Stimulated activated CD4-positive, alpha-beta T cell treated with anti-CD3 and anti-CD28 coated beads, TNF-alpha, amount 100 ng/mL, for 48 hours (primary cell): Measurements from ENCODE around the gene DOCK3.
"Not testable (repeated sequence)": the region's sequence is repeated elsewhere in the genome, so short reads cannot be mapped to it uniquely, and the experiment has no call there.

ENCODE experiments used
- DNase-seq, 3 donors: peaks; one replicate each; pipeline ENCODE4 v3.0.0-alpha.2; 2020; ENCODE audit warnings: low read depth in 3 of 3

Gene DOCK3

DNA sequence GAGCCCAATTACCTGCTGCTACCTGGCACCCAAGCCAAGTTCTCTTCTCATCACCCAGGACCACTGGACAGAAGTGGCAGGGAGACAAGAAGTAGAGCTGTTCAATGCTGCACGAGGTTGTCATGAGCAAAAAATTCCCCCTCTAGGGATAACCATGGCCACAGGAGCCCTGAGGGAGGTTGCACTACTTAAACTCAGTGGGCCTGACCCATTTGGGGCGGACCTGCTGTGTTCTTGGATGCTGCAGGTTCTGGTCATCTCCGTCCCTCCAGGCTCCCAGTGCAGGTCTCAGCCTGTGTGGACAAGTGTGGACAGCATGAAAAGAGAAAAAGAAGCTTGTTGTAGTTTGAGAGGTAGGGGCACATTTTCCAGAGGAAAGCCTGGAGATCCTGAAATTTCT lies 684.3 kb downstream of the DOCK3 start:
- DNase-seq = no peak

DNA sequence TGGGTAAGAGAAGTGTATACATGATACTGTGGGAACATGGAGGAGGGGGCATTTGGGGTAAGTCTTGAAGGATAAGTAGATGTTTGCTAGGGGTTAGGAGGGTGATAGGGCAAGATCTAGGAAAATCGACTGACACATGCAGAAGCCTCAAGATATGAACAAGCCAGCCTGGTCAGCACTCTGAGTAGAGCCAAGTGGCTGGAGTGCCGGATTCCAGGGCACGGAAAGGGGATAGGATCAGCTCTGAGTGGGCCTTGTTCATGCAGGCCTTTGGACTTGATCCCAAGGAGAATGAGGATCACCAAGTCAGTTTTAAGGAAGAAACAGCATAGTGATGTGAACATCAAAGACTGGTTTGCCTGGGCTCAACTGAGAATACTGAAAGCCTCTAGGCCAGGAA lies 686.1 kb downstream of the DOCK3 start:
- DNase-seq = no peak

DNA sequence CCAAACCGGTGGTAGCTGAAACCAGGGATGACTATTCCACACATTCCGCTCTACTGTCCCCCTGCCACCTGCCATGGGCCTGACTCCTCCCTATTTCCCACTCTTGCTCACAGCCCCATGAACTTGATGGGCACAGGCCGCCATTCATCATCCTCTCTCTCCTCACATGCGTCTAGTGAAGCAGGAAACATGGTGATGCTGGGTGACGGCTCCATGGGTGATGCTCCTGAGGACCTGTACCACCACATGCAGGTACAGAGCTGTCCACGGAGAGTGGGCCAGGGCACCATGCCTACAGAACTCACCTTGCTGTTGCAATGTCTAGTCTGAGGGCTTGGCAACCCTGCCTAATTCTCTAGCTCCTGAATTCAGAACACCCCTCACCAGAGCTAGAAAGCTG lies 687.0 kb downstream of the DOCK3 start:
- DNase-seq = no peak

DNA sequence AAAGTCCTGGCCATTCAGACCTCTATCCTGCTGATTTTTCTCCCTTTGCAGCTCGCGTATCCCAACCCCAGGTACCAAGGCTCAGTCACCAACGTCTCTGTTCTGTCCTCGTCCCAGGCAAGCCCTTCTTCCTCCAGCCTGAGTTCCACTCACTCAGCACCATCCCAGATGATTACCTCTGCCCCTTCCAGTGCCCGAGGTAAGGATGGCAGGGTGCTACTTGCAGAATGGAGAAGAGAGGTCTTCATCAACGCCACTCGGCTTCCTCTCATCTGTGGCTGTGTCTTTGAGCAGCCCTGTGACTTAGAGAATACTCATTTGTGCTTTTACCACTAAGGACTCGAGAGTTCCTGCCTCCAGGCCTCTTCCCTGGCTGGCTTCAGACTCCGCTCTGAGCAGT lies 687.7 kb downstream of the DOCK3 start:
- DNase-seq = no peak

DNA sequence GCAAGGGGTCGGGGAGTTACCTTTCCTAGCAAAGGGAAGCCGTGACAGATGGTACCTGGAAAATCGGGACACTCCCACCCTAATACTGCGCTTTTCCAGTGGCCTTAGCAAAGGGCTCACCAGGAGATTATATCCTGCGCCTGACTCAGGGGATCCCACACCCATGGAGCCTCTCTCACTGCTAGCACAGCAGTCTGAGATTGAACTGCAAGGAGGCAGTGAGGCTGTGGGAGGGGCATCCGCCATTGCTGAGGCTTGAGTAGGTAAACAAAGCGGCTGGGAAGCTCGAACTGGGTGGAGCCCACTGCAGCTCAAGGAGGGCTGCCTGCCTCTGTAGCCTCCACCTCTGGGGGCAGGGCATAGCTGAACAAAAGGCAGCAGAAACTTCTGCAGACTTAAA lies 693.5 kb downstream of the DOCK3 start:
- DNase-seq = not testable (repeated sequence)

DNA sequence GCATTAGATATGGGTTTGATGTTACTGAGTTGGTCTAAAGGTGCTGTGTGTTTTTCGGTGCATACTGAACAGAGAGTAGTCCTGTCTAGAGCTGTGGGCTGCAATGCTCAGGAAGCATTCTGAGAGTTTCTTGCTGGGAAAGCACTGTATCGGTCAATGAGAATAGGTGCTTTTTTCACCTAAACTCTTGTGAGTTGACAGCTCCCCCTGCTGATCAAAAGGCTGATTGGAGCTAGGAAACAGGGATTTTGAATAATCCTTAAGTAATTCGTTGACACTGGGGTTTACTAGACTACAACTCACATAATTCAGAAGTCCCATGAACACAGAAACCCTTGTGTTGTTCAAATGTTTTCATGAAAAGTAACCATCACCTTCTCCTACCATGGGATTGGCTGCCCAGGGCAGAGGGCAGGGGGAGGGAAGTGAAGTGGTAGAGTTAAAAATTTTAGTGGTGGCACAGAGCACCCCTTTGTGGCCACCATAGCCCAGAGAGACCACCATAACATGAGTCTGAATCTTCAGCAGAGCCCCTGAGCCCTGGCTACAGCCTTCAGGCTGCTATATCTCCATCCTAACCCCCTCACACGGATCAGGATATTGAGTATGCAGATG lies 697.3 kb downstream of the DOCK3 start:
- peak in 1 of 3 donors; percentile 60 for DNase-seq

DNA sequence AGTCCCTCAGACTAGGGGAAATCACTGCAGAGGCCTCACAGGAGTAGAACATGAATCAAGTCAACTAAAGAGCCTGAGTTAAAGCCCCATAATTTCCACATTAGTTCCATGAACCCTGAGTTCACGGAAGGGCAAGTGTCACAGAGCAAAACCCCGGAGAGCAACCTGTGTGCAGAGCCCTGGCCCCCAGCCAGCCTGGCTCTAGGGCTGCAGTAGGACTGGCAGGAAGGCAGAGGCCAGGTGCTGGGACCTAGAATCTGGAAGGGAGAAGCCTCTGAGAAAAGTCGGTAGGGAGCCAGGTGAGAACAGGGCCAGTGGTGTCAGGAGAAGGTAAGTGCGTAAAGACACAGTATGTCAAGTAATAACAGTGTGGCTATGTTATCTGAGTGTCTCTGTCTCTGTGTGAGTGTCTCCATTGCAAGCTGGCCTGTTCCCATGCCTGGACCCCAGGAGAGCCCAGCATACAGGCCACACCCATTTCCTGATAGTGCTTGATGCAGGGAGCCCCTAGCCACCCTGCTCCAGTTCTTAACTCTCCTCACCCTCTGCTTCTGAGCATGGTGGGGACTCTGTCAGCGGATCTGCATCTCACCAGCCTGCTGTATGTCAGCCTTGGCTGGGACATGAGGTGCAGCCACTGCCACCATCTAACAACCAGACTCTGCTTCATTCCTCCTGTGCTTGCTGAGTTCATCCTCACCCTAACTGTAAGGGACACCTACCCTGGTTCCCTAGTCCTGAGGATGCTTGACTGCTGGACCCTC lies 699.1 kb downstream of the DOCK3 start:
- no peak for DNase-seq

DNA sequence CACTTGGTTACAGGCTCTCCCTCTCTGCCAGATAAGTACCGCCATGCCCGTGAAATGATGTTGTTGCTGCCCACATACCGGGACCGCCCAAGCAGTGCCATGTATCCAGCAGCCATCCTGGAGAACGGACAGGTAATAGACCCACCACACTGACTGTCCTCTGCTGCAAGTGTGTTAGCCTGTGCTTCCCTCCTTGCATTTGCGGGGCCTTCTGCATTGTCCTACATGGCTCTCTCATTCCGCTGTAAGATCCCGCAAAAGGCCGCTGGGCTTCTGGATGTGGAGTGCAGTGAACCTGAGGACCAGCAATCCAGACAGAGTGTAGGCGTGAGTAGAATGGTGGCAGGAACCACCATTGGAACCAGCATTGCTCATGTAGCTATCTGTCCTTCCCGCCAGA lies 699.7 kb downstream of the DOCK3 start:
- no peak for DNase-seq

DNA sequence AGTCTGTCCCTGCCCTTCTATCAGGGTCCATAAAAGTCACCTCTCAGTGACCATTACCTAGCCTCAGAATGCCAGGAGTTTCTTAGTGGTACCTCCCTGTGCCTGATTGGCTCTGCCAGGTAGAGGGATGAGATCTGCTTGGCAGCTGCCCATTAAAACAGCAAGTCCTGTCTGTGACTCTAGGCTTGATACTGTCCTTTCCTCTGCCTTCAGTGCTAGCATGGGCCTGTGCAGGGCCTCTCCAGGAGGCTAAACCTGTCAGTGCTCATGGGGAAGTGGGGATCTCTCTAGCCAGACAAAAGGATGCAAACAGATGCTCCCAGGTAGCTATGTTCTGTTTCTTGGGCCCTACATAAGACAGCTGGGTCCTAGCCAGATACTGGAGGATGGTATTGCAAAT lies 700.4 kb downstream of the DOCK3 start:
- DNase-seq = no peak

DNA sequence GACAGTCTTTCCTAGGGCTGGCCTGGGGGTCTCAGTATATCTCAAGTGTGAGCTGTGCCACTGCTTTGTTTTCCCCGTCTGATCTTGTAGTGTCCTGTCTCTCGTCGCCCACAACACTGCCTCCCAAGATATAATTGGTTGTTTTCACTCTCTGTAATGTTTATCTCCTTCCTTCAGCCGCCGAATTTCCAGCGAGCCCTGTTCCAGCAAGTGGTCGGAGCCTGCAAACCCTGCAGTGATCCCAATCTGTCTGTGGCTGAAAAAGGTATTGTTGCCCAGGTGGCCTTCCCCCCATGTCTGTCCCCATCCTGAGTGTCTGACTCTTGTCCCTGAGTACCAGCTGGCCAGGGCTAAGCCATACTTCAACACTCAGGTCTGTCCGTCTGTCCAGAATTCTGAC lies 700.8 kb downstream of the DOCK3 start:
- no peak for DNase-seq

DNA sequence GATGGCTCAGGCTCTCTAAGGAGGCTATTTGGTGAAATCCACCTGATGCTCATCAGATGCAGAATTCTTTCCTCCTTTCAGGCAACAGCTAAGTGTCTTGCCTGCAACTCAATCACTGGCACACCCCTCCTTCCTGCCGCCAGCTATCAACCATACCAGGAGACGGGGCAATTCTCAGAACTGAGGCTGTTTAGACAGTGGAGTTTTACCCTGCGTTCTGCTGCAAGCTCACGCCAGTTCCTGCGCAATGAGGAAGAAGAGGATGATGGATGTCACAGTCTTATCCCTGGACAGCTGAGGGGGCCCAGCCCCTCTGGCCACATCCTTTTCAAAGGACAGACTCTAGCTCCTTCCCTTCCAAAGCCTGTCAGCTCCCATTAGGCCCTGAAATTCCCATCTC lies 703.3 kb downstream of the DOCK3 start:
- no peak for DNase-seq

DNA sequence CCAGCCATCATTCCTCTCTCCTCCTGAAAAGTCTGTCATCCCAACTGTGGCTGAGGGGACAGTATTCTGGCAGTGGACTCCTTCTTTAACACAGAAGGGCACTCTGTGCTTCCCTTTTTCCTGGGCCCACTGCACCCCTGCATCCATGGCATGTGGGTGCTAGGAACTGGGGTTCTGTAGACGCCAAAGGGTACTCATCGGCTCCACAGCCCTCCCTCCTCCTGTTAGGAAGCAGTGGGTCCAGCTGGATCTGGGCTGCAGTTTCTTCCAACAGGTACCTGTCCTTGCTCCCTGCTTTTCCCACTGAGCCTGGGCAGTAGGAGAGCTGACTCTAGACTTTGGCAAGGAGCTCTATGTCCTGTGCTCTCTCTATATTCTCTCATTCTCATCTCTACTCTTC lies 704.0 kb downstream of the DOCK3 start:
- no peak for DNase-seq

DNA sequence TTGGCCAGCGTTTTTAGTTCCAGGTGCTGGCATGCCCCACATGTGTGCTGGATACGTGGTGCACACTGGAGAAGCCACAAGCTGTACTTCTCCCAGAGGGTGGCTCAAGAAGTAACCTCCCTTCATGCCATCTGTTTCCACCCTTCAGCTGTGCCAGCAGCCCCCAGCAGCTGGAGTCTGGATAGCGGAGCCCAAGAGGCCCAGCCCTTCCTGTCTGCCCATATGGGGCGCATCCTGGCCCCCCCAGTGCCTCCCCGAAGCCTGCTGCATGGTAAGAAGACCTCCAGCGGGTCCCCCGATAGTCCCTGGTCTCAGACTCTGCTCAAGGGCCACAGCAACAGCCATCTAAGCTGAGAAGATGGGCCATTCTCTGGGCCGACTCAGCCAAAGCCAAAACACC lies 704.6 kb downstream of the DOCK3 start:
- no peak for DNase-seq

DNA sequence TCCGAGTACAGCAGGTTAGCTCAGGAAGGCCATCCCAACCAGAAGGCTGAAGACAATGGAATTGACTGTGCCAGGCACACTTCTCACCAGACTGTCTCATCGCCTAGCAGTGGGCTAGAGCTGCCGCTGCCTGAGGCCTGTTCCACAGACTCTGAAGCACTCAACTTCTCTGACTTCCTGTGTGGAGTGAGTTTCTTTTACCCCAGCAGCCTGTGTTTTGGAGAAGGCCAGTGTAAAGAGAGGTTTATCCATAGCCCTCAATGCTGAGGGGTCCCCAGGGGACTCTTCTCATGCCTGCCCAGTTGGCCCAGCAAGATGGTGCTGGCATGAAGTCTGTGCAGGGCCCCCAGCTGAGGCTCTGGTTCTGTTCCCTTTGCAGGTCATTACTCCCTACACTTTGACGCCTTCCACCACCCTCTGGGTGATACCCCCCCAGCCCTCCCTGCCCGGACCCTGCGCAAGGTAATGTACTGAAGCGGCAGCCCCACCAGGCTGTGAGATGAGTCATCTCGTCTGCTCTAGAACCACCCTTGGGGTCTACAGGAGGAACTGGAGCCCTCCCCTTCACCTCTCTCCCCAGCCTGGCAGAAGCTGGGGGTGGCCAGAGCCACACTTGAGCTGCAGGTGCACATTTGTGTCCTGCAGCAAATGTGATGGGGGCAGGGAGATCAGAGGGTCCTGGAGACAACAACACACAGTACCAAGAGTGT lies 705.2 kb downstream of the DOCK3 start:
- DNase-seq = no peak

DNA sequence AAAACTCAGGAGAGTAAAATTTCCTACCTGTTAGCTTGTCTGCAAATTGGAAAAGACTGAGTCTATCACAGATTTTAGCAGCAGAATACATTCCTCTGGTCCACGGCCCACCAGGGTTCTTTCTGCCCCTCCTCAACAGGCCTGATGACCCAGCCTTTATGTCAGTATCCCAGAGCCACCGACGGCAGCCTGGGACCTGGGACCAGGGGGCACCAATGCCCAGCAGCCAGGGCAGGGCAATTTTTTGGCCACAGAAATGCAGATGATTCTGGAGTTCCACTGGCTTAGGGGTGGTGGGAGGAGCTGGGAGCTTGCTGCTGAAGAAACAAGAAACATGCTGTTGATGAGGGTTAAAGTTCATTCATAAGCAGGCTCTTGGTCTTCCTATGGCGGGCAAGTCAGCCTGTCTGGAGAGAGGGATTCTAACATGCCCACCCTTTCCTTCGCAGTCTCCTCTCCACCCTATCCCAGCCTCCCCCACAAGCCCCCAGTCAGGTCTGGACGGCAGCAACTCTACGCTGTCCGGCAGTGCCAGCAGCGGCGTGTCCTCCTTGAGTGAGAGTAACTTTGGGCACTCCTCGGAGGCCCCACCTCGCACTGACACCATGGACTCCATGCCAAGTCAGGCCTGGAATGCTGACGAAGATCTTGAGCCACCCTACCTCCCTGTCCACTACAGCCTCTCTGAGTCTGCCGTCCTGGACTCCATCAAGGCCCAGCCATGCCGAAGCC lies 706.0 kb downstream of the DOCK3 start:
- no peak for DNase-seq

DNA sequence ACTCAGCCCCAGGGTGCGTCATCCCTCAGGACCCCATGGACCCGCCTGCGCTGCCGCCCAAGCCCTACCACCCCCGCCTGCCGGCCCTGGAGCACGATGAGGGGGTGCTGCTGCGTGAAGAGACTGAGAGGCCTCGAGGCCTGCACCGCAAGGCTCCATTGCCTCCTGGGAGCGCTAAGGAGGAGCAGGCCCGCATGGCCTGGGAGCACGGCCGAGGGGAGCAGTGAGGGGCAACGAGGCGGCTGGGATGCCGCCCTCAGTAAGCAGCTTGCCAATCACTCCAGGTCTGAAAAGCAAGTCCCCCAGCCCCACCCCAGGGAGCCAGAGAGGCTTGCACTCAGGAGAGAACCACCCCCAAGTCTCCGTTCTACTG lies 706.6 kb downstream of the DOCK3 start:
- no peak for DNase-seq

DNA sequence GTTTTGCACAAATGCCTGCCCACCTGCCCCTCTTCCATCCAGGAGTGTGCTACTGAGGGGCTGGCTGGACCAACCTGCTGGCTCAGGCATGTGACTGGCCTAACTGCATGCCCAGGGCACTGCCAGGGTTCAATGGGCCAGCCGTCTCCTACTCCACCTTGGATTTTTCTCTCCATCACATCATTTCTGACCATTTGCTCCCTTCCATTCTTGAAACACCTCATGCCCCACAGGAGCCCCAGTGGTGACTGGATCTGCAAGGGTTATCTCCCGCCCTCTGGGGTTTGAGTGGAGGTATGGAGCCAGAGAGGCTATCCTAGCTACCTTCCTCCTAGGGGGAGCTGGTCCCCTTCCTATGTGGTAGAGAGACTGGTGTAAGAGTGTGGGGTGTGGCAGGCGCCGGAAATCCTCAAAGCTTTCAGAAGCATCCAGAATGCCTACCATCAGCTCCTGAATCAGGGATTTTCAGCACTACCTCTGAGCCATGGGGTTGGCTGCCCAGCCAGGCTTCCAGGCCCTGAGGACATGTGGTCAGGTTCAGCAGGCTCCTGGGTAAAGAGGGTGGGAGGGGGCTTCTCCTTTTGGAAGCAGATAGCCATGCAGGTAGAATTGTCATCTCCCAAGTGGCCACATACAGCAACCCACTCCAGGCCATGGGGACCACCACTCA lies 707.5 kb downstream of the DOCK3 start:
- no peak for DNase-seq

DNA sequence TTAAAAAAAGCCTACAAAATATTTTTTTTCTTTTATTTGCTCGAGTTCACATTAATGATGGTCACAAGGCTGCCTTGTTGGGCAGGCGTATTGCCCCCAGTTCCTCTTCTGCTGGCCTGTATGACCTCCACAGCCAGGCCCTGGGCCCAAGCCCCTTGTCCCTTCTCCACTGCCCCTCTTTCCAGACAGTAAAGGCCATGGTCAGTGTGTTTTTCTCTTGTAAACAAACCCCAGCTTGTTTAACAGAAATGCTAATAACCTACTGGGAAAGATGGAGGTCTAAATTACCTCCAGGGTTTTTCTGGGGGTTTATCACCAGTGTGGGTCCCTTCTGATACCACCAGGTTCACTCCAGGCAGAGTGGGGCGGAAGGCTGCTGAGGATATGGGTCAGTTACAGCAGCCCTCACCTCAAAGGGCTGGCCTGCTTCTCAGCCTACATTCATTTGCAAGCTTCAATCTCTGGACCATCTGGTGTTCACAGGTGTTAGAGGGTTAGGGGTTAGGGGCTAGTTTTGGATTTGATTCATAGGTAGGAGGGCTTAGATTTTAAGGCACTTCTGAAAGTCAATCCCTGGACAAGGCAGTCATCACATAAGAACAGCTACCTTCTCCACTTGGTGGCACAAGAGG lies 708.3 kb downstream of the DOCK3 start:
- no peak for DNase-seq

DNA sequence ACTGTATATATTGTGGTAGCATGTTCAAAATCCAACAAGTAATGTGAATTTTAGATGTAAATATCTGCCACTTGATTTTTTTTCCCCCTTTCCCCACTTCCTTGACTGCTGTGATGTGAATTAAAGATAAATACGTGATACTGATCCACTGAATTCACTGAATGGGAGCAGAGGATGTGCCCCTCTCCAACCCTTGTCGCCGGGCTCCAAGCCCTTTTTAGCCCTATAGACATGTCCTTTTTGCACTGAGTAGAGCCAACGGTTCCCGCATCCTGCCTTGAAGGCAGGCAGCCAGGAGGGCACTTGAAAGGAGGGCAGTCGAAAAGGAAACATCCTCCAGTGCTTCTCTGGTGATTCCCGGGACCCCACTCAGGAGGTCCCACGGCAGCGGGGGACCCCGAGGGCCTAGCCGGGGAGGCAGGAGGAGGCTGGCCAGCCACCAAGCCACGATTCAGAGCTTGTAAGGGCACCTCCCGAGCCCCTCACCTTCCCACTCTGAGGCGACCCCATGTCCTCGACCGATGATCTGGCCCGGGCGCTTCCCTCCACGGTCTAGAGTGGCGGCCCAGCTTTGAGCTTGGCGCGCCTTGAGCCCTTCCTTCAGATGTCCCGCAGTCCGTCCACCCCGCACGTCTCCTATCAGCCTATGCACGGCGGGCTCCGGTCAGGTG lies 709.5 kb downstream of the DOCK3 start:
- DNase-seq = no peak

DNA sequence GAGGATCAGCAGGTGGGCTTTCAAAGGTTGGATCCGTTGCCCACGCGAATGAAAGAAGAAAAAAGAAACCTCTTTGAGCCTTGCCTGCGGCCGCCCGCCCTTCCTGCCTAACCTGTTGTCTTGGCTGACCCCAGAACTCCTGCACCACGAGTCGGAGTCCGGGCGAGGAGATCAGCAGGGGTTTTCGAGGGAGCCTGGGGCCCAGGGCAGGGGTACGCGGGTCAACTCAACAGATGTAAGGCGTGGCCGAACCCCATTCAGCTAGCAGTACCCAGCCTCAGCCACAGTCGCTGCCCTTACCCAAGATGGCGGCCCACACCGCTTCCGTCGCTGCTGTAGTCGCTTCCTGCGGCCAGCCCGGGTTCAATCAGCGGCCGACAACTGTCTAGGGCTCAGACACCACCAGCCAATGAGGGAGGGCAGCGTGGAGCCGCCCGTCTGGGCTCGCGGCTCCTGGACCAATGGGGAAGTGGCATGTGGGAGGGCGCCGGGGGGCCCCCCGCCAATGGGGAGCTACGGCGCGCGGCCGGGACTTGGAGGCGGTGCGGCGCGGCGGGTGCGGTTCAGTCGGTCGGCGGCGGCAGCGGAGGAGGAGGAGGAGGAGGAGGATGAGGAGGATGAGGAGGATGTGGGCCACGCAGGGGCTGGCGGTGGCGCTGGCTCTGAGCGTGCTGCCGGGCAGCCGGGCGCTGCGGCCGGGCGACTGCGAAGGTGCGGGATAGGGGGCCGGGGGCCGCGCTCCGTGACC lies 710.2 kb downstream of the DOCK3 start, which contains the start of gene MANF:
Gene MANF (plus strand): TSS at position 566 of the 748 bp plus-strand sequence. CDS start 52 bp downstream, at position 618.
- DNase-seq = peak; percentile 93 to 98 (median 94)
